ENCODE measurements around the gene KMT2C.

- TF ChIP-seq EZH2phosphoT487 (IDR thresholded peaks at IDR 0.05; ENCODE audit: low read length) = no peak
- TF ChIP-seq CTCF (IDR thresholded peaks at IDR 0.05; ENCODE audit: low read length) = no peak
- no peak for TF ChIP-seq EZH2 (optimal IDR thresholded peaks at IDR 0.05; ENCODE audit: low read depth, low read length)
These were observed 299.1 kb downstream of the KMT2C start for GRCh38 chr7:152136686-152137085.
